GM21737 (cell line): Measurements from ENCODE around the gene RAD9A.
A peak's percentile ranks its signal among the peaks of the same experiment; 100 is the strongest.

ENCODE experiments used
- ATAC-seq: cut with Tn5 transposase; IDR thresholded peaks from one replicate; pipeline ENCODE4 v1.9.1; 2021; ENCODE audit warnings: mild to moderate bottlenecking, moderate library complexity; ENCODE audit not compliant: unreplicated experiment

Gene RAD9A

GRCh38 chr11:67373648-67374570 is 17.9 kb upstream of the RAD9A start:
- ATAC-seq = no peak

- no peak for ATAC-seq
Observed at GRCh38 chr11:67374571-67375281, 17.1 kb upstream of the RAD9A start.

- no peak for ATAC-seq
Observed at GRCh38 chr11:67375320-67376055, 16.3 kb upstream of the RAD9A start.

GRCh38 chr11:67376063-67376820 is 15.5 kb upstream of the RAD9A start:
- no peak for ATAC-seq

GRCh38 chr11:67376873-67377808 is 14.6 kb upstream of the RAD9A start:
- no peak for ATAC-seq

- no peak for ATAC-seq
Observed at GRCh38 chr11:67378544-67378943, 13.2 kb upstream of the RAD9A start.

GRCh38 chr11:67379061-67380058 is 12.4 kb upstream of the RAD9A start:
- no peak for ATAC-seq

GRCh38 chr11:67381244-67381972 is 10.4 kb upstream of the RAD9A start:
- ATAC-seq = no peak

GRCh38 chr11:67382276-67383136 is 9.3 kb upstream of the RAD9A start:
- peak; percentile 61 for ATAC-seq

GRCh38 chr11:67384851-67385366 is 6.9 kb upstream of the RAD9A start:
- no peak for ATAC-seq

- no peak for ATAC-seq
Observed at GRCh38 chr11:67387069-67387468, 4.7 kb upstream of the RAD9A start.

GRCh38 chr11:67387518-67387917 is 4.3 kb upstream of the RAD9A start:
- ATAC-seq = no peak

- ATAC-seq = no peak
Observed at GRCh38 chr11:67389477-67389876, 2.3 kb upstream of the RAD9A start.

- no peak for ATAC-seq
Observed at GRCh38 chr11:67390947-67391303, 861 bp upstream of the RAD9A start.

- ATAC-seq = no peak
Observed at GRCh38 chr11:67392183-67392715, 463 bp downstream of the RAD9A start.

GRCh38 chr11:67393437-67393836 is 1.7 kb downstream of the RAD9A start:
- ATAC-seq = no peak
